GM19438 (cell line): ENCODE measurements around the gene MOB3A.

Source experiments
- ATAC-seq: cut with Tn5 transposase; IDR thresholded peaks from one replicate; pipeline ENCODE4 v1.9.1; 2021; ENCODE audit warnings: low read depth; ENCODE audit not compliant: unreplicated experiment

Gene MOB3A

DNA sequence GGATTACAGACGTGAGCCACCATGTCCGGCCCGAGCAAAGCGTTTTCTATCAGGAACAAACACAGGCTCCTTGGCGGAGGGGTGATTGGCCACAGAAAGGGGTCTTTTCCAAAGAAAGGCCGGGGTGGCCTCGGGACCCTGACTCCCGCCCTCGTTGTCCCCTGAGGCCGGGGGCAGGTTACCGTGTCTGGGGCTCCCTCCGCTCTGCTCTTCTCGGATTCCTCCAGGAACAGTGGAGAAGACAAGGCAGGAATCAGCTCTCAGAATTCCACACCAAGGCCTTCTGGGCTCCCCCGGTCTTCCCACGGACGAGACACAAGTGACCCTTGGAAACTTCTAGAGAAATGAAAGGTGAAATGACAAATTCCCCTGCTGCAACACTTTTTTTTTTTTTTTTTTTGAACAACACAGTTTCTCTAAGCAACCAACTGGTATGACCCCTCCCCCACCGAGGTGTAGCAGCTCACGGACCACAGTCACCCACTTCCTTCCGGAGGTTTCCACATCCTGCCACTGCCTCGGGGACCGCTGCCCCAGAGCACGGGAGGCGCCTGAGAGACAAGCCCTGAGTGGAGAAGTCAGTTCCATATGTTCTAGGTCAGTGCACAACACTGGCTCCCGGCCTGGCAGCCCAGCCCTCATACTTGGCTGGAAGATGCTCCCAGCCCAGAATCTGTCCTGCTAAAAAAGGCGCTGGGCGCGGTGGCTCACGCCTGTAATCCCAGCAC is 11.0 kb downstream of the MOB3A start:
- peak; percentile 25 for ATAC-seq

GRCh38 chr19:2083174-2083854 is 12.8 kb downstream of the MOB3A start:
- no peak for ATAC-seq

GRCh38 chr19:2081873-2082810 is 14.0 kb downstream of the MOB3A start:
- ATAC-seq, result no peak

DNA sequence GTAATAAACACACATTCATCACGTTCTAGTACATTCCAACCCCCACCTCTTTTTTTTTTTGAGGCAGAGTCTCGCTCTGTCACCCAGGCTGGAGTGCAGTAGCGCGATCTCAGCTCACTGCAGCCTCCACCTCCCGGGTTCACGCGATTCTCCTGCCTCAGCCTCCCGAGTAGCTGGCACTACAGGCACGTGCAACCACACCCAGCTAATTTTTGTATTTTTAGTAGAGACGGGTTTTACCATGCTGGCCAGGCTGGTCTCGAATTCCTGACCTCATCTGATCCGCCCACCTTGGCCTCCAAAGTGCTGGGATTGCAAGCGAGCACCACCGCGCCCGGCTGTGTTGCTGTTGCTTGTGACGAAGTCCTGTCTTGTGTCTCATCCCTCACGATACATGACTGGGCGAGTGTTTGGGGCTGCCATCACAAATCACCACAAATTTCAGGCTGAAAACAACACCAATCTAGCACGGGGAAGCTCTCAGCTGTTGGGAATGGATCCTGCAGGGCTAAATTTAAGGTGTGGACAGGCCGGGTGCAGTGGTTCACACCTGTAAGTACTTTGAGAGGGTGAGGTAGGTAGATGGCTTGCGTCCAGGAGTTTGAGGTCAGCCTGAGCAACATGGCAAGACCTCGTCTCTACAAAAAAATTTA is 15.7 kb downstream of the MOB3A start:
- no peak for ATAC-seq

DNA sequence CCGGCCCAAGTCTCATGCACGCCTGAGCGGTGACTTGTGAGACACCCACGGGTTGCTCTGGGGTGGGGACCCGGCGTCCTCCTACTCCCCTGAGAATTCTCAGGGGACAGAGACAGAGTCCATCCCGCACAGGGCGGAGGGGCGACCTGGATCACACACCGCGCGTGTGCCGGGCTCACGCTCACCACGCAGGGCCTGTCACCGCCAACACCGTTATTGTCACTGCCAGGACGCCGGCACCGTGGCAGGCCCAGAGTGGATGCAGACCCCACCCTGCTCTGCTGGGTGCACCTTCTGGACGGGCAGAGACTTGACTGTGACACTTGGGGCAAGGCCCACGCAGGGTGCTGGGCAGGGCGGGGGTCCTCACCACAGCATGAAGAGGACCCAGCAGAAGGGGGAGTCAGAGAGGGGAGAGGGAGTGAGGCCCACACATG is 16.2 kb downstream of the MOB3A start:
- no peak for ATAC-seq

- no peak for ATAC-seq
Observed at GRCh38 chr19:2079076-2079864, 16.9 kb downstream of the MOB3A start.

DNA sequence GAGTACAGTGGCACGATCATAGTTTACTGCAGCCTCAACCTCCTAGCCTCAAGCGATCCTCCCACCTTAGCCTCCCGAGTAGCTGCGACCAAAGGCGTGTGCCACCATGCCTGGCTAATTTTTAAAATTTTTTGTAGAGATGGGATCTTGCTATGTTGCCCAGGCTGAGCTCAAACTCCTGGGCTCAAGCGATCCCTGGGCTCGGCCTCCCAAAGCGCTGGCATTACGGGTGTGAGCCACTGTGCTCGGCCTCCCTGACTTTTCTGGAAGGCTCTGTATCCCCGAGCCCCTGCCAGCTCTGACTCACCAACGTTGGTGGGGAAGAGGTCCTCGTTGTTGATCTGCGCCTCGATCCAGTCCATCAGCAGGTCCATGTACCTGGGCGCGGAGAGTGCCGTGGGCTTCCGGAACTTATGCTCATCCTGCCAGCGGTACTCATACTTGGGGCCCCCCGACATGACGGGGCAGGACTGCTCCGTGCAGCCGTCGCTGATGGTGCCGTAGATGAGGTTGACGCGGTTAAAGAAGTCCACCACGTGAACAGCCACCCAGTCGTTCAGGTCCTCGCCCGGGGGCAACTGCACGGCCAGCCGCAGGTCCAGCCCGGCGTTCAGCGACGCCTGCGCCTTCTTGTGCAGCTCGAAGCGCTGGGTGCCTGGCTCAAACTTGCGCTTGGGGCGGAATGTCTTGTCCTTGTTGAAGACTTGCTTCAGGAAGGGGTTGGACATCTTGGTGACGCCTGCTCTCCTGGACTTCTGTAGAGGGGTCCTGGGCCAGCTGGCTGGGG is 18.1 kb downstream of the MOB3A start:
- ATAC-seq, result no peak

DNA sequence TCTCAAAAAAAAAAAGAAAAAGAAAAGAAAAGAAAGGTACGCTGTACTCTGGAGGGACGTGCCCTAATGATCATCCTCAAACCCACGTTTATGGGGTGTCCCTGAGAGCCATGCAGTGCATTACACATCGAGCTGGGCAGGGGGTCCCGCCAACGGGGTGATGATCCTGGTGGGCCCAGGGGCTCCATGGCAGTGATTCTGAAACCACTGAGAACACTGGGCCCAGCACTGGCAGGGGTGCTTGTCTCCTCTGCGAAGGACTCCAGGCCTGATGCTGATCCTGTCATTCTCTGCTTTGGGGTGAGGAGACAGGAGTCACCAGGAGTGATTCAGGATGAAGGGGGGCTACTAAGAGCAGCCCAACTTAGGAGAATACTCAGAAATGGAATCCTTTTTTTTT is 18.7 kb downstream of the MOB3A start:
- ATAC-seq, result no peak

DNA sequence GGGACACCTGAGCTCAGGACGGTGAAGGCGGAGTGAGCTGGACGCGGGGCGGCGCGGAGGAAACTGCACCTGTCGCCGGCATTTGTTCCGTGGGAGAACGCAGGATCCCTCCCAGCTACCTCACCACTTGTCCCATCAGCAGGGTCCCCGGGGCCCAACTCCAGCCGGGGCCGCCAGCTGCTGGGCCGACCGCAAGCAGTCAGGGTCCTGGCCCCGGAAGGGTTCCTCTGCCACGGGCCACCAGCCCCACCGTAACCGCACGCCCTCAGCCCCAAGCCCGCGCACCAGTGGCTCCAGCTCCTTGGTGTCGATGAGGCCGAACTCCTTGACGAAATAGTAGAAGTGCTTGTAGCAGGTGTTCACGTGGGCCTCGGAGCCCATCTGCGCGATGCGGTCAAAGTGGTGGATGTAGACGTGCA is 19.6 kb downstream of the MOB3A start:
- no peak for ATAC-seq

DNA sequence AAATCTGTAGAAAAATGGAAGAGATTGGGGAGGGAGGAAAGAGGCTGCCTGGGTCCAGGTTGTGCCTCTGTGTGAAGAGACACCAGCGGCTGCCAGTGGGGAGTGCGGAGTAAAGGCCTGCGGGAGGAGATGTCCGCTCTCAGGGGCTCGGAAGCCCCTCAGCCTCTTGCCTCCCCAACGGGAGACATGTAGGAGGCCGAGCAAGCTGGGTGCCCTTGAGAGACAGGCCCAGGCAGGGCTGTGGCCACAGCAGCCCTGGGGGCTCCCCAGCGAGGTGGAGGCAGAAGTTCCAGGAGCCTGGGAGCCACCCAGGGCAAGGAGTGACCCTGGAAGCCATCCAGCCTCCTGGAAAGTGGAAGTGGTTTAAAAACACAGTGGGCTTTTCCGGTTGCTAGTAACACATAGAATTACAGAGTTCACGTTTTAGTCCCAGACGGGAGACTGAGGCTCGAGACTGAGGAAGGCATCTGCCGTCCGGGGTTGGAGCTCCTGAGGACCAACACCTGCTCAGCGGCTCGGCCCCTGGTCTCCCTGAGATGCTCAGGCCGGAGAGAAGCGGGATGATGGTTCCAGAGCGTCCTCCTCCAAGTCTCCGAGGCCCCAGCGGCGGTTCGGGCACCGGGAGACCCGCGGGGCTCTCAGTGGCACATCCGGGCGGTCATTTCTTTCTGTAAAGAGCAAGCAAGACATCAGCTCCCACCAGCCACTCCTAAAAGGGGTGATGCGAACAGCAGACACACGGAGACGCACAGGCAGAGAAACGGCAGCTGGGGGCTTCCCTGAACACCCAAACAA is 23.2 kb downstream of the MOB3A start:
- no peak for ATAC-seq

GRCh38 chr19:2070986-2071673 is 25.0 kb downstream of the MOB3A start:
- no peak for ATAC-seq

- no peak for ATAC-seq
Observed at GRCh38 chr19:2070436-2070827, 25.7 kb downstream of the MOB3A start.

- no peak for ATAC-seq
Observed at GRCh38 chr19:2064788-2065524, 31.2 kb downstream of the MOB3A start.

- ATAC-seq, result no peak
Observed at GRCh38 chr19:2064395-2064787, 31.7 kb downstream of the MOB3A start.

GRCh38 chr19:2063824-2064223 is 32.3 kb downstream of the MOB3A start:
- no peak for ATAC-seq

DNA sequence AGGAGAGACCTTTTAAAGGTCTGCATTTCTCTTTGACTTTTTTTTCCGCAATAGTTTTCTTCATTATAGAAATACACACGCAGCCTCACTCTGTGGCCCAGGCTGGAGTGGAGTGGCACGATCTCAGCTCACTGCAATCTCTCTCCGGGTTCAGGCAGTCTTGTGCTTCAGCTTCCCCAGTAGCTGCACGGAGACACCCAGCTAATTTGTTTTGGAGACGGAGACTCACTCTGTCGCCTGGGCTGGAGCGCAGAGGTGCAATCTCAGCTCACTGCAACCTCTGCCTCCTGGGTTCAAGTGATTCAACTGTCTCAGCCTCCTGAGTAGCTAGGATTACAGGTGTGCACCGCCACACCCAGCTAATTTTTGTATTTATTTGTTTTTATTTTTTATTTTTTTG is 33.4 kb downstream of the MOB3A start:
- no peak for ATAC-seq

DNA sequence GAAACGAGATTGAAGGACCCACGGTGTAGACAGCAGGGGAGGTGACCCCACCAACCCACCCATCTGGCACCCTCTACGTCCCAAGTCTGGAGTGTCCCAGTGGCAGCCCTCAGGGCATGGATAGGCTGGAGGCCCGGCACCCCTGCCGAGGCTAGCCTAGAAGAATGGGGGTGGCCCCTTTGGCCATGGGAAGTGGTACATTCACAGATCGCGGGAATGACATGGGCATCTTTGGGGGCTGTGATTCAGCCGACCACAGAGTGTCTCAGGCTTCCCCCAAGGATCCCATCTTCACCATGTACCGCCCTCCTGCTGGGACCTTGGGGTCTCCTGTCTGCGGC is 33.8 kb downstream of the MOB3A start:
- ATAC-seq, result no peak
